ENCODE results near the gene HNRNPLL.
"Not testable (repeated sequence)": the region's sequence is repeated elsewhere in the genome, so short reads cannot be mapped to it uniquely, and the experiment has no call there.

HNRNPLL gene

DNA sequence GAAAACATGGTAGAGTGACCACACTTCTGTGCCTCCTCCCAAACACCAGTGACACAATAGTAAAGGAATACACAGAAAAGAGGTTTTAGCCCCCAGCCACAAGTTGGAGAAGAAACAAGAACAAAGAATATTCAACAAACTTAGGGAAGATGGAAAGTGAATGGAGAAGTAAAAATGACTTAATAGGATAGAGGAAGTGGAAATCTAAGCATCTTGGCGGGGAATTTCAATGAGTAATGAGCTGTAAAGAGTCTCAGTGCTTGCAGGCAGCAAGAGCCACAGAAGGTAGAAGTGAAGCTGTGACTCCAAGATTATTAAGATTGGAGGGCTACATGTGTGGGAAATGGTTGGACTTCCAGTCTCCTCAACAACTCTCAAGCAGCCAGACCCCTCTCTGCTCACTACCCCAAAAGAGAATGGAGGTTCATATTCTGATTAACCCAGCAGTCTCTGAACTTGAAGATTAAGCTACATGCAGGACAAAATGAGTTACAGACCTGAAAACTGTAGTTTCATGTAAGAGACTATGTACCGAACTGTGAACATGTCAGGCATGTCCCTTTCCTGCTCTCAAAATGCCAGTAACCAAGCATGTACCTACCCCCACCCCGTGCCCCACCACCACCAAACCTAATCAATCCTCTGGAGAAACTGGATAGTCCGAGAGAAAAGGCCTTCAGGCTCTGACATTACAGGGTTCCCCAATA, 16.9 kb upstream of the HNRNPLL start:
- DNase-seq: no peak

DNA sequence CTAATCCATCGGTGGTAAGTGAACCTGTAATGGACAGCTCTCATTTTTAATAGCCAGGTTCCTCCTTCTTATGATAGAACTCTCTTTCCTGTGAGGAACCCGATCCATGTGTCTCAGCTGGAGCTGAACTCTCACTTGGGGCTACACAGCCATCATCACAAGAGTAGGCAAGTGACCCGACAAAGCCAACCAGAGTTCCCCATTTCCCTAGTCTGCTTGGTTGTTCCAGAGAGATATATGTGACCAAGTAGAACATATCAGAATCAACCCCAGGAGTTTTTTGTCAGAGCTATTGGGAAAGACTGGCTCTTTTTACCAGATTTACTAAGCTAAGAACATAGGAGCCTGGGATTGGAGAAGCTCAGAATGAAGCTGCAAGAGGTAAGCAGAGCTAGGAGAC, 14.6 kb upstream of the HNRNPLL start:
- no peak for DNase-seq

DNA sequence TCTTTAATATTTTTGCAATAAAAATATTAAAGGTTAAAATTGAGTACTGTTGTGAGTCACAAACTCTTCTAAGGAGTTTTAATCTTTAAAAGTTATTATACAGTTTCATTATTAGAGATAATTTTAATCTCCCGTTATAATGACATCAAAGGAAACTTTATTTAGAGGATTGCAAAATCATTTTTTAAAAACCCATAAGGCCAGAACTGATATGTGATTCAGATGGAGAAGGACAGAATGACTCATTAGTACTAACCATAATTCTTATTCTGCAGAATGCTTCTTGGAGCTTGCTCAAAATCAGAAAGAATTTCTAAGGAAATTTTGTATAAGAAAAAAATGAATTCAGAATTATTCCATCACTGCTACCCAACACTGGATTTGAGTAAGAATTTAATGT, 12.5 kb upstream of the HNRNPLL start:
- no peak for DNase-seq

DNA sequence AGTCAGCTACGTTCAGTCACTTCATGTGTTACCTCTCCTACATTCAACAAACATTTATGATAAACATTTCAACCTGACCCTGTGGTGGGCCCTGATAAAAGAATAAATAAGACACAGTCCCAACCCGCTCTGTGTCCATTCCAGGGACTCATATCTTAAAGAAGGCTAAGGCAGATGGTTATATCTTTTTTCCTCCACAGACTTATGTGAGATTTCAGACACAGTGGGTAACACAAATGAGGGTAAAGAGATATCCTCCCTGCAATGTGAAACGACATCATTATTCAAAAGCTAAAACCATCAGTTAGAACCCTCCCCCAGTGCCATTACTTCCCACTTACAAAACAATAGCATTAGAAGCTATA, 11.1 kb upstream of the HNRNPLL start:
- DNase-seq: no peak

DNA sequence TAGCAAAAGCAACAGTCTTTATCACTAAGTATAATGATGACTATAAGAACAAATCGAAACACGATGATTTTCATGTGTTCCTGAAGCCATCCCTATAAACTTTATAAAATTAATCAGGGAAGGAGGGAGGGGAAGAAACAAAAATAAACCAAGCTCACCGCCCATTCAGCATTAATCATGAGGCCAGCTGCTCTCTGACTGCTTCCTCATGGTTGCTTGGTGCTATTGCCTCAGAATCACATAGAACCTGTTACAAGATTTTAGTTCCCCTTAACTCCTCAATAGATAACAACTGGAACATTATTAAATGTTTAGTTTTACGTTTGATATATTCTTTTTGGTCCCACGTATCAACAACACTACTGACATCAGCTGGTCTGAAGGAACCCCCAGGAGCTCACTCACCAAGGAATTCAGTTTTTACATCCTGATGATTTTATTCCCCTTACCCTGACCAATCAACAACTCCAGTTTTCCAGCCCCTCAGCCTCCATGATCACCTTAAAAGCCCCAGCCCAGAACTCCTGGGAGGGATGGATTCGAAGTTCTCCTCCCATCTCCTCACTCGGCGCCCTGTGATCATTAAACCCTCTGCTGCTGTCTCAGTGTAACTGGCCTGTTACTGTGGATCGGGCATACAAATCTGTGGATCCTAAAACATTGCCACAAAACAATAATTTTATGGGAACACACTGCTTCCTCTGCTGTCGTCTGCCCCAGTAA, 10.6 kb upstream of the HNRNPLL start:
- no peak for DNase-seq

DNA sequence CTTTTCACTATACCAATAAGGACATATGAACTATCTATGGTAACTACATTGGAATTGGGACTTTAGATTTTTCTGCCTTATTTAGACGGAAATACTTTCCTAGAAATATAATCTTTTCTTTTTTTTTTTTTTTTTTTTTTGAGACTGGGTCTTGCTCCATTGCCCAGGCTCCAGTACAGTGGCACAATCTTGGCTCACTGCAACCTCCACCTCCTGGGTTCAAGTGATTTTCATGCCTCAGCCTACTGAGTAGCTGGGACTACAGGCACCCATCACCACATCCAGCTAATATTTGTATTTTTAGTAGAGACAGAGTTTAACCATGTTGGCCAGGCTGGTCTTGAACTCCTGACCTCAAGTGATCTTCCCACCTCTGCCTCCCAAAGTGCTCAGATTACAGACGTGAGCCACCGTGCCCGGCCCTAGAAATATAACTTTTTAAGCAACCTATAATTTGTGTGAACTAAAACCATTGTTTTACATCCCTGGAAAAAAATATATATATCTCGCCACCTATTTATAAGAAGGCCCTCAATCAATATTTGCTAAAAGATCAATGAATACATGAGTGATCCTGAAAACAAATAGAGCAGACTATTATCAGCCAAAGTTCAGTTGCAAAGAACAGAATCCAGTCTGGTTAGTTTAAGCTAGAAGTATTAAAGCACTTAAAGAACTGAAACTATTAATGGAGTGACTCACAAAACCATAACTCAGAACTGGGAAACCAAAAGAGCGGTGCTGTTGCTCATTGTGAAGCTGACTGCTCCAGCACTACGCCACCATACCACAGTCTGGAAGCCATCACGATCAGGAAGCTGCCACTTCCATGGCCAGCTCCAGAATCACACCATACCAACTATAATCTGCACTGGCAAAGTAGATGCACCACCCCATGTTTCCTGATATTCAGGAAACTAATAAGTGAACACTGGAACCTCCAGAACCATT, 8.4 kb upstream of the HNRNPLL start:
- no peak for DNase-seq

DNA sequence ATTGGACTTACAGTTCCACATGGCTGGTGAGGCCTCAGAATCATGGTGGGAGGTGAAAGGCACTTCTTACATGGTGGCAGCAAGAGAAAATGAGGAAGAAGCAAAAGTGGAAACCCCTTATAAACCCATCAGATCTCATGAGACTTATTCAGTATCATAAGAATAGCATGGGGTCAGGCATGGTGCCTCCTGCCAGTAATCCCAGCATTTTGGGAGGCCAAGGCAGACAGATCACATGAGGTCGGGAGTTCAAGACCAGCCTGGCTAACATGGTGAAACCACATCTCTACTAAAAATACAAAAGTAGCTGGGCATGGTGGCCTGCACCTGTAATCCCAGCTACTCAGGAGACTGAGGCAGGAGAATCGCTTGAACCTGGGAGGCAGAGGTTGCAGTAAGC, 6.5 kb upstream of the HNRNPLL start:
- DNase-seq: not testable (repeated sequence)

DNA sequence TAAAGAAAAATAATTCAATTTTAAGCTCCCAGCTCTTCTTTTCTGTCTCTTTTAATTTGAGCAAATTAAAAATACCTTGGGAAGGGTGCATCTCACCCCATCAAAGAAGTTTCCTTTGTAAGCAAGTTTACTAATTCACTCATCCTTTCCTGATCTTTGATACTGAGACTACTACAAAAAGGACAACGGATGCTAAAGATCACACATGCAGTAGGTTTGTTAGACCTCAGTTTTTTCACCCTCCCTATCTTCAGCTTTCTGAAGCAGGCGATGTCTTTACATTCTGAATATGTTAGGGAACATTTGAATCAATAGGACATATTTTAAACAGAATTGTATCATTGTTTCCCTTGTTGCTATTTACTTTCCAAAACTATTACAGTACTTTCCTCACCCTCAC, 6.0 kb upstream of the HNRNPLL start:
- DNase-seq: no peak

DNA sequence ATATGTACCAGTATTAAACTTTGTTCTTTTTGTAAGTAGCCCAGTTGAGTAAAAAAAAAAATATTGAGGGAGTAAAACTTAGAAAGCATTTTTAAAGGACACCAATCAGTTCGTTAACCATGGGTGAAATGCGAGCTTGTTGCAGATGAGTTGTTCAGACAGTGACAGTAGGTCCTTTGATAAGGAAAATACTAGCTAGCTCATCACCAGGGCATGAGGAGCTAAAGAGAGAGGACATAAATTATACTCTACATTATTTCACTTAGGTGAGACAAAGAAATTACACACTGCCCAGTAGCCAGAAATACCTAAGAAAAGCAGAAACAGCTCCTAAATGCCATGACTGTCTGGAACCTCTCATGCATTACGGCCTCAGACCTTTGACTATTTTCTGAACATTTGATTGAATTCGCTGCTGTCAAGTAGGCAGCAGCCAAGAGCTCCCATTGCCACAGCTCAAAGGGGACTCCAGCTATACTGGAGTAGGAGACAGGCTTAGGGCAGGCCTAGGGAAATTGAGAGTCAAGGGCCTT, 2.6 kb upstream of the HNRNPLL start:
- no peak for DNase-seq

DNA sequence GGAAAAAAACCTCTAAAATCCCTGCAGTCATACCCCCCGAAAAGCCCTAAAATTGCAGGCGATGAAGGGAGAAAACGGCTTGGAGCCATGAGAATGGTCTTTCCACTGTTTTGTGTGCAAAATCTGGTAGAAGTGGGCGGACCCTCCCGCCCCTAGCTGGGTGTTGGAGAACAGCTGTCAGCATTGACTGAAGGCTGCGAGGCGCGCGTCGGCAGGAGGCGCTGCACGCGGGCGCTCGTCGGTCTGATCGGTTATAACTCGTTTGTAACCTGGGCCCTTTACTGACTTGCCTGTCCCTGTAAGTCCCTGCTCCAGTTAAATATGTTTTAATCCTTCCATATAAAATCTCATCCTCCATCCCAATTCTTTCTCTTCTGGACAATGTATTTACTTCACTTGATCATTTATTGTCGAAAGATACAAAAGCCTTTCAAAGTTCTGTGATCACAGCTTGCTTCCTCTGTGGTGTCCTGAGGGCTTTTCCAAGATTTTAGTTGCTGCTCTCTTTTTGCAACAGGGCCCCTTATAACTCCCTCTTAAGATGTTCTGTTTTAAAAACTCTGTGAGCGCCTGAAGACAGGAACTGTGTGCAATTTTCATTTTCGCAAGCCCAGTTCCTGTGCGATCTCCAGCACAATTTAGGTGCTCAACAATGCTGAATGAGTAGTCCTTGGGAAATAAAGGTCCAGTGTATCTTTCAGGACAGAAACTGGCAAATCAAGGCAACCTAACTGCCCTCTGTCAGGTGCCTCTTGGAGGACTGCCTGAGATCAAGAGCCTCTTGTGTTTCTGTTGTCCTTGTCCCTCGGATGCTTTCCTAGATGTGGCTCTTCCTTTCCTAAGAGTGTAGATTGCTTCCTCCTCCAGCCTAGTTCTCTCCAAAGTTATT, 918 bp upstream of the HNRNPLL start:
- DNase-seq: peak; percentile 82

DNA sequence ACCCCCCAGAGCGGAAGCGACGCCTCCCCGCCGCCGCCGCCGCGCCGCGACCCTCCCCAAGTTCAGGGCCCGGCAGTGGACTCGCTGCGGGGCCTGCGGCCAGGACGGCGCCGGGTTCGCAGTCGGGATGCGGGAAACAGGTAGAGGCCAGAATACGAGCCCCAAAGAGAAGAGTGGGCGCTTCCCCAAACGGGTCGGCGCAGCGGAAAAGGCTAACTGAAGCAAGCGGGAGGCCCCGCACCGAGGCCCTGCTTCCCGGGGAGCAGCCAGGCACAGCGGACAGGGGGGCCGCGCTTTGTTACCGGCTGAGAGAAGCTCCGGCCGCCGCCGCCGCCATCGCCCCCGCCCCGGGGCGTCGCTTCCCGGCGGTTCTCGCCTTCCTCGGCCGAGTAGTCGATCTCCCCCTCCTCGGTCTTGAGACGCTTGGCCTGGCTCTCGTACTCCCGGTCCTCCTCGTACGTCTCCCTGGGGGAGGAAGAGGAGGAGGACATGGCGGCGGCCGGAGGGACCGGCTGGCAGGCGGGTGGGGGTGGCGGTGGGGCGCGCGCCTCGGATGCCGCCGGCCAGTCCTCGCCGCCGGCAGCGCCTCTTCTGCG, 494 bp downstream of the HNRNPLL start:
- peak; percentile 43 for DNase-seq

DNA sequence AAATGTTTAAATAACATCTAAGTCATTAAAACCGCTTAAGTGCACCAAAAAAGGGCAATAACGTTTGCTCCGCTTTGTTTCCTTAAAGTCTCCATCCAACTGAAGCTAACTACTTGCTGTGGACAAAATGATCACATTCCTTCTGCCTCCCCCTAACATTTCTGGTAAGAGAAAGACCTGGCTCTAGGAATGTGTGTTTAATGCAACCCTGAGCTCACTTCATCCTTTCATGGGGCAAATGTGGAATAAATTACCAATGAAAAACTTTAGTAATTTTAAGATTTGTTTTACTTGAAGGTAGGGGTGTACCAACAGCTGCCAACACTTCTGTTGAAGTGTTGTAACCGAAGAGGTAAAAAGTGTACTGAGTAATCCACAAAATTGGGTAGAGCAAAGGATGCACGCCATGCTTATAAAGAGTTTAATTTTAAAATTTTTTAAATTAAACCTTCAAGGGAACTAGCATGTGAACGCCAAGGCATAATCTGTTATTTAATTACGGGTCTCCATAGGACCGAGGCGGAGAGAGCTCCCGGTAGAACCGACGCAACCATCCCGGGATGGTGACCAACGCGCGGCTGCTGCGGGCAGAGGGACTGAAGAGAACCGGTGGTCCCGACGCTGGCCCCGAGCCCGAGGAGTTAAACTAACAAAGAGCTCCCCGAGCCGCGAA, 1.1 kb downstream of the HNRNPLL start:
- DNase-seq: no peak

DNA sequence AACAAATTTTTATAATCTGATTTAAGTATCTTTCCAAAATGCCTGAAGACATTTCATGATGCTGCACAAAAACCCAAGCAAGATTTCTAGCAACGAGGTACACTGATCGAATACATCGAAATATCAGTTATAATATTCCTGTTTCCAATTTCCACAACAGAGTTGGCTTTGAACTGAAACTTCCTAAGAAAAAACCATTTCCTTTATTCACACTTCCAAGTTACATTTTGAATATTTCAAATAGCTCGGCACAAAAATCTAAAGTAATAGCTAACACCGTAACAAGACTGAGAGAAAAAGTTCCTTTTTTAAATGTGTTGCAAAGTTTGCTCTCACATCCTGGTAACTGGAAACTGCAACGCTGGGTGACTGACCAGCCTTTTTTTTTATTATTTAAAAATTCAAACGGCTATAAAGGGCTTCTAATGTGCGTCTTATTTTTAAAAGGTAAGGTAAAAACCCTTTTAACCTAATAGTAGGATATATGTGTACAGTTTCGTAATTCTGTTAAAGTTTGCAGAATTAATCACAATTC, 1.7 kb downstream of the HNRNPLL start:
- DNase-seq: no peak

DNA sequence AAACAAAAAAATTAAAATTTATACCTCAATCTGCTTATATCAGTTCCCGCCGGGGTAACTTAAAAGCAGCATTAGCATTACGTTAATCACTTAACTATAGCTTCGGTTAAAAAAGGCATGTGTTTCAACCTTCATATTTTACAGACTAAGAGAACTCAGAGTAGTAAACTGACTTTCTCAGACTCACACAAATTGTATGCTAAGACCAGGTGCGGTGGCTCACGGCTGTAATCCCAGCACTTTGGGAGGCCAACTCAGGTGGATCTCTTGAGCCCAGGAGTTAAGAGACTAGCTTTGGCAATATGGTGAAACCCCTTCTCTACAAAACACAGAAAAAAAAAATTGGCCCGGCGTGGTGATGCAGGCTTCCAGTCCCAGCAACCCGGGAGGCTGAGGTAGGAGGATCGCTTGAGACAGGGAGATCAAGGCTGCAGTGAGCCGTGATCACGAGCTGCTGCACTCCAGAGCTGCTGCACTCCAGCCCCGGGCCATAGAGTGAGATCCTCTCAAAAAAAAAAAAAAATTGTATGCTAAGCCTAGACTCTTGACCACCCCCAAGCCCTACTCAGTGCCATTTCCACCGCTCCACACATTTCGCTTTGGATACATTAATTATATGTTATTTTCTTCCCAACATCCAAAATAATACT, 2.4 kb downstream of the HNRNPLL start:
- no peak for DNase-seq

DNA sequence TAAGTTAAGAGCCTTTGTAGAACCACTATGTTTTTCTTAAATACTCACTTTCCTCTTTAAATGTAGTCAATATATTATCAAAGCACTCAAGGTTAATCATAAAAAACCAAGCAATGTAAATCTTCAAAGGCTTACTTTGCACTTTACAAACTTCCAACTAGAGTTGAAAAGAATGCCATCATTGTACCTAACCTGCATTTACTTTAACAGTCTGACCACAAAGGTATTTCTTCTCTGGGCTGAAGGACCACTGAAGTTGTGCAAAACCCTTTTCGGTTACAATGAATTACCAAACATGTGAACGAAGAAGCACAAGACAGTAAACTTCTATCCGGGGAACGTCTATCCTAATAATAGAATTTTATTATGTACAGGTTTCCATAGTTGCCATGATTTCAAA, 3.0 kb downstream of the HNRNPLL start:
- DNase-seq: no peak

DNA sequence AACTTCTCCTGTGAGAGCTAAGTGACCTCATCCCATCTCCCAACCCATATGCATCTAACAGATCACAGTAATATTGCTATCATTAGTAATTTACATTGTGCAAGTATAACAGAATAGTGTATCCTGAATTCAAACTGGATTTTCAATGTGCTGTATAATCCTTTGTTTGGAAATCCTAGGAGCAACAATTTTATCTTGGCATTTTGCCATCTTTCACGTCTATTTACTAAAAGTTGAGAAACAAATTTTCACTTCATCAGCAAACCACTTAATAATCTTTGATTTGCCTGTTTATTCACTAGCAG, 3.8 kb downstream of the HNRNPLL start:
- no peak for DNase-seq

DNA sequence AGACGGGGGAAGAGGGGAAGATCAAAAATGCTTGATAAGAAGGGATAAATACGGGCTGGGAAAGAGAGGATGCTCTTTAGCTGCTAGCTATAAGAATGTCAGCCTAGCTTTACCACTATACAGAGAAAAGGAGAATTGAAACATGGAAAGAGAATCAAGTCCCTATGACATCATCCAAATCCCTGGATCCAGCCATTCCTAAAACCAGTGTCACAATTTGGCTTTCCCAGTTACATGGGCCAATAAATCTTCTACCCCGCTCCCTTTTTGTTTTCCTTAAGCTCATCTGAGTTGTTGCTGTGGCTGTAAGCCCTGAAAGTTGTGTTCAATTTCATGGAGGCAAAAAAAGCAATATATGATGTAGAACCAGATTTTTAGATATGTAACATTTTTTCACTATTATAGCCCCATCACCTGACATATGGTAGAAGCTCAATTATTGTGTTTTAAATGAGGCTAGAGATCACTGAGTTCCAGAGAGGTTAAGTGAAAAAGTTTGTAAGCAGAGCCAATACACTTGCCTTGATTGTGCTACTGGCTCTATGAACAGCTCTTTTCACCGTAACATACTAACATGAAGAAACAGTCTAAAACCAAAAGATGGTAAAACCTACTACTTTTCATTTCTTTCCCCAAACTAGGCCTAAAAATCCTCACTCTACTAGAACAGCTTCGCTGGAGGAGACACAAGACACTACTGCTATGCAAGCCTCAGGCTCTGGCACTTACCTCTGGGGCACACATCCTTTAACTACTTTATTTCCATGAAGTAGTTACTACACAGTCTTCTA, 4.3 kb downstream of the HNRNPLL start:
- DNase-seq: no peak

DNA sequence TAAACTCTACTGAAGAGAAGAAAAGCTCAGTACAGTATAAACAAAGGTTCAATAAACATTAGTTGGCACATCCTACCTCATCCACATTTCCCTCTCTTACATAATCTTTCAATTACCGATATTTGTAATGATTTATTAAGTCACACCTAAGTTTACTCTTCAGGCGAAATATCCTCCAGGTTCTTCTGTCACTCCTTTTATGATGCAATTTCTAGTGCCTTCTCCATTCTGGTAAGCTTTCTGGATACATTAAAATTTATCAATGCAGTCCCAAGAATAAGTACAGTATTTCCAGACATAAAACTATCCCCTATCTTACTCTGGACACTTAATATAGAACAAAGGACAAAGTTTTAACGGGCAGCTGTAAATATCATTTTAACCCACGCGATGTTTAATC, 5.6 kb downstream of the HNRNPLL start:
- DNase-seq: no peak

DNA sequence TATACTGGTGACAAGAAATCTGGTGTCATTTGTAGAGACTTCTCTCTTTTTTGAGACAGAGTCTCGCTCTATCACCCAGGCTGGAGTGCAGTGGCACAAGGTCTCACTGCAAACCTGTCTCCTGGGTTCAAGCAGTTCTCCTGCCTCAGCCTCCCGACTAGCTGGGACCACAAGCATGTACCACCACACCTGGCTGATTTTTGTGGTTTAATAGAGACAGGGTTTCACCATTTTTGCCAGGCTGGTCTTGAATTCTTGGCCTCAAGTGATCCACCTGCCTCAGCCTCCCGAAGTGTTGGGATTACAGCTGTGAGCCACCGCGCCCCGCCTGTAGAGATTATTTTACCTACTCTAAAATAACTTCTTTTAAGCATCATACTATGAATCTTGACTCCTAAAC, 6.5 kb downstream of the HNRNPLL start:
- no peak for DNase-seq

DNA sequence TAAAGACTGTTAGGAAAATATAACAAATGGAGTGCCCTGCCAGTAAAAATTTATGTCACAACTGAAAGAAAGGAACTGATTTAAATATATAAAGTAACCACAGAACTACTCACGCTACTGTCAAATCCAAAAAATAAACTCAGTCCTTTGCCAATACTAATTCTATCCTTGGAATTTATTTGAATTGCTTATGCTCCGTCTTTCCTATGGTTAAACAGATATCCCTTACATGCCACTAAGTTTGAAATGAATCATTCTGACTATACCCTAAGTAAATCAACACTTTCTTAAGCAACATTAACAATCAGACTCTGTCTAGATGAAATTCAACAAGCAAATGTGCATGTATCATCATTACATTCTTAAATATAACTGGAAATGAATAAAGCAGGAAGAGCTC, 9.8 kb downstream of the HNRNPLL start:
- no peak for DNase-seq

Measured in activated CD8-positive, alpha-beta memory T cell treated with anti-CD3 and anti-CD28 coated beads, Interleukin-2, amount 50 U/mL, for 4 hours (primary cell).